Measurements from ENCODE around the gene AP2A1.
"Not testable (repeated sequence)": the region's sequence is repeated elsewhere in the genome, so short reads cannot be mapped to it uniquely, and the experiment has no call there.

Gene AP2A1

DNA sequence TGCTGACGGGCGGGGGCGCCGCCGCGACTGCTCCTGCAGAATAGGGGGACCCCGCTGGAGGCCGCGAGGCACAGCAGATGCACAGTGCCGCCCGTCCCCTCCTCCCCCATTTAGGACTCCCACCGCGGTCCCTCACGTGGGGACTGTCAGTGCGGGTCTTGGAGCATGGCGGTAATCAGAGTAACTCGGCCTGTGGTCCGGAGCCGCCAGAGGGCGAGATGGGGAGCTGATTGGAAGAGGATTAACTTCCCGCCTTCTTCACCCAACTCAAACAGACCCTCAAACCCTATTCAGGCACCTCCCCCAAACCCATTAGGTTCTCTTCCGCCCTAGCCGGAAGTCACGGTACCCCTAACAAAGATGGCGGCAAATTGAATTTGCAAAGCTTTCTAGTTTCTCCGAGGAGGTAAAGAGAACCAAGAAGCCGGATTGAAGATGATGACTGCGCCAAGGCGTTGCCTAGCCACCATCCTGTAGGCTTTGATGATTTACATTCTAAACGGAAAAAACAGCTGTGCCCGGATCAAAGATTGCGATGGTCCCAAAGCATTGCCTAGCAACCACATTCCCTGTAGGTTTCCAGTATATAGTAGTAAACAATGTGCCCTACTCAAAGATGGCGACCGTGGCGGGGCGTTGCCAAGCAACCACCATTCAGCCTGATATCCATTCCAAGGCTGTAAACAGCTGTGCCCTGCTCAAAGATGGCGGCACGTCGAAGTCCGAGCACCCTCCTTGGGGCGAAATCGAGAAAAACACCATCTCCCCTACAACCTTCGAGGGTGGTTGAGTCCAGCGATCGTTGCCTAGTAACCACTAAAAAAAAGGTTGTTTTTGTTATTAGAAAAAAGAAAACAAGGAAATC is 46.4 kb downstream of the AP2A1 start, which contains the start of gene FUZ:
FUZ (minus strand) TSS at position 296 of the 865 bp plus-strand sequence; CDS start at position 110, 186 bp downstream.
- DNase-seq (ENCODE audit: low read depth): peak; percentile 84

DNA sequence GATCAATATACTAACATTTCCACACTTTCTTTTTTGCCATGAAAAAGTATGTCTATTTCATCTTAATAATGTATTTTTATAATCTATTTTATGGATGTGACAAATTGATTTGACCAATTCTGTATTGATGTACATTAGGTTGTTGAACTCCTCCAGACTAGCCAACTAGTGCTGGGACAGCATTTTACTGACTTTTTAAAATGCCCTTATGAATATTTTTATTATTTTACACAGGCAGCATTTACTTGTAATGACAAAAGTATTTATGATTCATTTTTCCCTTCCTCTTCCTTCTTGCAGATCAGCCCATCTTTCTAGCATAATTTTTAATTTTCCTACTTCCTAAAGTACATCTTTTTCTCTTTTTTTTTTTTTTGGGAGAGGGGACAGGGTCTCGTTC is 47.2 kb downstream of the AP2A1 start:
- DNase-seq (ENCODE audit: low read depth): no peak

DNA sequence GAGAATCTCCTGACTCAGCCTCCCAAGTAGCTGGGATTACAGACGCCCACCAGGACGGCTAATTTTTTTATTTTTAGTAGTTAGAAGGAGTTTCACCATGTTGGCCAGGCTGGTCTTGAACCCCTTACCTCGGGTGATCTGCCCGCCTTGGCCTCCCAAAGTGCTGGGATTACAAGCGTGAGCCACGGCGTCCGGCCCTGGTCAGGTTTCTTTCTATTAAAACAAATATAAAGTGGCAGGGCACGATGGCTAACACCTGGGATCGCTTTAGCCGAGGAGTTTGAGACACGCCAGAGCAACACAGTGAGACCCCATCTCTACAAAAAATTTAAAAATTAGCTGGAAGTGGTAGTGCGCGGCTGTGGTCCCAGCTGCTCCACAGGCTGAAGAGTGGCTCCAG is 49.8 kb downstream of the AP2A1 start:
- DNase-seq (ENCODE audit: low read depth): no peak

DNA sequence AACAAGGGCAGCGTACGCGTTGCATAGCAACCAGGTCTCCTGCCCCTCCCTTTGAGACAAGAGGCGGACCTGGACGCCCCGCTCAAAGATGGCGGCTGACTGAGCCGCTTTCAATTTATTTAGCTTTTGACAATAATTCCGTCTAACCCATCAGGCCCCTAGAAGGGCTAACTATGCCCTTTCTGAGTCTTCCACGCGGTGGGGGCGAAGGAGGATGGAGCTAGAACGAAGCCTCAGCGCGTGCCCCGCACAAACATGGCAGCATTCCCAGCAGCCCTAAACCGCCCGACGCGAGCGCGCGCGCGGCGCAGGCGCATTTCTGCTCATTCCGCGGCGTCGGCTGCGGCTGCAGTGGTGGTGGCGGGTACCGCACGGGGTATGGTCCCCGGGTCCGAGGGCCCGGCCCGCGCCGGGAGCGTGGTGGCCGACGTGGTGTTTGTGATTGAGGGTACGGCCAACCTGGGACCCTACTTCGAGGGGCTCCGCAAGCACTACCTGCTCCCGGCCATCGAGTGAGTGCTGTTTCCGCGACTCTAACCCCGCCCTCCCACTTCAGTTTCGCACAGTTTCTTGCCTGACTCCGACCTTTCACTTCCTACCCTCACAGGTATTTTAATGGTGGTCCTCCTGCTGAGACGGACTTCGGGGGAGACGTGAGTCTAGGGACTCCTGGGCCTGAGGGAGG is 51.3 kb downstream of the AP2A1 start, which contains the start of gene MED25:
MED25 (plus strand) TSS at position 326 of the 685 bp plus-strand sequence; CDS start at position 379, 53 bp downstream.
- peak; percentile 84 for DNase-seq (ENCODE audit: low read depth)

DNA sequence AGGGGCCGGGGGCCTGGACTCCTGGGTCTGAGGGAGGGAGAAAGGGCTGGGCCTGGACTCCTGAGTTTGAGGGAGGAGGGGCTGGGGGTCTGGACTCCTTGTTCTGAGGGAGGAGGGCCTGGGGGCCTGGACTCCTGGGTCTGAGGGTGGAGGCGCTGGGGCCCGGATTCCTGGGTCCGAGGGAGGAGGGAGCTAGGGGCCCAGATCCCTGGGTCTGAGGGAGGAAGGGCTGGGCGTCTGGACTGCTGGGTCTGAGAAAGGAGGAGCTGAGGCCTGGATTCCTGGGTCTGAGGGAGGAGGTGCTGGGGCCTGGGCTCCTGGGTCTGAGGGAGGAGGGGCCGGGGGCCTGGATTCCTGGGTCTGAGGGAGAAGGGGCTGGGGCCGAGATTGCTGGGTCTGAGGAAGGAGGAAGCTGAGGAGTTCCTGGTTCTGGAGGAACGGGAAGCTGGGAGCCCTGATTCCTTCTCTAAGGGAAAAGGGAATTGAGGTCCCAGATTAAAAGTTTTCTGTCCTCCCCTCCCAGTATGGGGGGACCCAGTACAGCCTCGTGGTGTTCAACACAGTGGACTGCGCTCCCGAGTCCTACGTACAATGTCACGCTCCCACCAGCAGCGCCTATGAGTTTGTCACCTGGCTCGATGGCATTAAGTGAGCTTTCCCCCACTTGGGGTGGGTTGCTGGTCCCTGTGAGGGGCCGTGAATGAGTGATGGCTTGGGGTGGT is 52.0 kb downstream of the AP2A1 start:
- no peak for DNase-seq (ENCODE audit: low read depth)

DNA sequence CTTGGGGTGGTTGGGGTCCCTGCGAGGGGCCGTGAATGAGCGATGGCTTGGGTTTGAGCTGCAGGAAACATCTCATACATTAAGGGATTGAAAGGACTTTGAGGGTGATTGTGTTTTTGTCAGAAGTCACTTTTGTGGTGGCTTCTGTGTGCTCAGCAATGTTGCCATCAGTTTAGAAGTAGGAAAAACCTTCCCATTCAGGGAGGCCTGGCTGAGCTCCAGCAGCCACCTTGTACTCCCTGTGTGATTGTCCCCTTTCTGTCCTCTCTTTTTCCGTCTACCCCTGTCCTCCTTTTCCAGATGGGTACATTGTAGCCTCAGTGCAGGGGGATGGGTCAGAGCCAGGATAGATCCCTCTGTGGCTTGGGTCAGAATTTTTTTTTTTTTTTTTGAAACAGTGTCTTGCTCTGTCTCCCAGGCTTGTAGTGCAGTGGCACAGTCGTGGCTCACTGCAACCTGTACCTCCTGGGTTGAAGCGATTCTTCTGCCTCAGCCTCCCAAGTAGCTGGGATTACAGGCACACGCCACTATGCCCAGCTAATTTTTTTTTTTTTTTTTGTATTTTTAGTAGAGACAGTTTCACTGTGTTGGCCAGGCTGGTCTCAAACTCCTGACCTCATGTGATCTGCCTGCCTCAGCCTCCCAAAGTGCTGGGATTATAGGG is 52.8 kb downstream of the AP2A1 start:
- not testable (repeated sequence) for DNase-seq (ENCODE audit: low read depth)

DNA sequence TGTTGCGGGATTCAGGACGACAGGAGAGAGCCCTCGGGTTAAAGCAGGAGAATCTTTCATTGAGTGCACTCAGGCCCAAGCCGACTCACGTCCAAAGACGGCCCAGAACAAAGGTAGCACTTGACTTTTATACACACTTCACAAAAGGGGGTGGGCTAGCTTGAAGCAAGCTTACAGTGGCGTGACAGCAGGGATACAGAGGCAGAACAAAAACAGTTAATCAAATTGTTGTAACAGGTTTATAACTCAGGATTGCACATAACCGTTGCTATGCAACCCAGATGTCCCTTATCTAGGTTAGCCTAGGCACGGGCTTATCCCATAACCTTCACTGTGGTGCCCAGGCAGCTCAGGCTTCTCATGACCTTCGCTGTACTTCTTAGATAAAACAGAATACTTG is 53.3 kb downstream of the AP2A1 start:
- DNase-seq (ENCODE audit: low read depth): no peak

DNA sequence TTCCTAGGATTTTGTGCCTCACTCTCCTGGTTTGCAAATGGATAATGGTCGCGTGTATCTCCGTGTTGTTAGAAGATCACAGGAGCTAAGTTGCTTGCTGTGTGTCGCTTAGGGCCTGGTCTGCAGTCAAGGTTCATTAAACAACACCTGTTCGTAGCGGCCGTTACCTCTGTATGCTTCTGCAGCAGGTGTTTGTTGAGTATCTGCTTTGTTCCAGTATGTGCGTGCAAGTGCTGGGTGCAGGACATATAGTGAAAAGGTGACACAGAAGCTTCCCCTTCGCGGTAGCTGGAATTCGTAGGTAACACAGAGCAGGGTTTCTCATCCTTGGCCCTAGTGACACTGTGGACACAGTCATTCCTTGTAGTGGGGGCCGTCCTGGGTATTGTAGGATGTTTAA is 56.7 kb downstream of the AP2A1 start:
- no peak for DNase-seq (ENCODE audit: low read depth)

DNA sequence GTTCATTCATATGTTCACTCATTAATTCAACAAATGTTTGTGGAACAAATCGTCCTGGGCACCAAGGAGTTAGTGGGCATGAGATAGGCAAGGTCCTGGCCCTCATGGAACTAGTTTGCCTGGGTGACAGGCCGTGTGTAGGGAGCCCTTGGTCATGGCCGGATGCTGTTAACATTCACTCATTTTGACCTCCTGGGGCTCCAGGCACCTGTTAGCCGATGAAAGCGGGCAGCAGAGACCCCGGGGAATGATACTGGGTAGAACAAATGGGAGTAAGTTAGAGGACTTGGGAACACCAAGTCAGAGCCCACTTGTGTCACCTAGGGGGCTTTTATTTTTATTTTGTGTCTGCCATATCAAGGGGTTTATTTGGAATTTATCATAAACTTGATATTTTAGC is 57.9 kb downstream of the AP2A1 start:
- no peak for DNase-seq (ENCODE audit: low read depth)

DNA sequence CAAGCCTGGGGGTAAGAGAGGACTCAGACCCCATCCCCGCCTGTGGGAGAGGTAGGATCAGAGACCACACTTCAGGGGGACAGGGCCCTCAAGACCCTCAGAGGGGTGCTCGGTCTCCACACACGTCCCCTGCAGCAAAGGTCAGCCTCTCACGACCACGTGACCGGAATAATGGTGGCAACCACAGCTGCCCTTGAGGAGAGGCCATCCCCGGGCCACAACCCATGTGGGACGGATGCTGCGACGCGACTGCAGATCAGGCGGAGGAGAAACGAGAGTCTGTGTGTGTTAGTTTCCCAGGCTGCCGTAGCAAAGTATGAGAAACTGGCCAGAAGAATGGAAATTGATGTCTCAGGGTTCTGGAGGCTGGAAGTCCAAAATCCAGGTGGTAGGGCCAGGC is 60.2 kb downstream of the AP2A1 start:
- DNase-seq (ENCODE audit: low read depth): no peak

DNA sequence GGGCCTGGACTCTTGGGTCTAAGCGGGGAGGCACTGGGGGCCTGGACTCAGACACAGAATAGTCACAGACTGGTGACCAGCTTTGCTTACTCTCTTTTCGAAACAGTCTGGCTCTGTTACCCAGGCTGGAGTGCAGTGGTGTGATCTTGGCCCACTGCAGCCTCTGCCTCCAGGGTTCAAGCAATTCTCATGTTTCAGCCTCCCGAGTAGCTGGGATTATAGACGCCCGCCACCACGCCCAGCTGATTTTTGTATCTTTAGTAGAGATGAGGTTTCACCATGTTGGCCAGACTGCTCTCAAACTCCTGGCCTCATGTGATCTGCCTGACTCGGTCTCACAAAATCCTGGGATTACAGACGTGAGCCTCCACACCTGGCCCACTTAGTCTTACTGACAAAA is 62.4 kb downstream of the AP2A1 start:
- no peak for DNase-seq (ENCODE audit: low read depth)

DNA sequence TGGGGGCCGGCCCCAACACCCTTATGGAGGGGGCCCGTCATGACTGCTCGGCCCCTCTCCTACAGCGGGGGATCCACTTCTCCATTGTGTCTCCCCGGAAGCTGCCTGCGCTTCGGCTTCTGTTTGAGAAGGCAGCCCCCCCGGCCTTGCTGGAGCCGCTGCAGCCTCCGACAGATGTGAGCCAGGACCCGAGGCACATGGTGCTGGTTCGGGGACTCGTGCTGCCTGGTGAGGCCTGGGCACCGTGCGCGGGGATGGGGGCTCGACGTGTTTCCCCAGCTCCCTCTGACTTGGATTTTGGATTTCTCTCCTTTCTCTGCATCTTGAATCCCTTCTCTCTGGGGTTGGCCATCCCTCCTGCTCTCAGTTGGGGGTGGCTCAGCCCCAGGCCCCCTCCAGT is 62.9 kb downstream of the AP2A1 start:
- DNase-seq (ENCODE audit: low read depth): no peak

DNA sequence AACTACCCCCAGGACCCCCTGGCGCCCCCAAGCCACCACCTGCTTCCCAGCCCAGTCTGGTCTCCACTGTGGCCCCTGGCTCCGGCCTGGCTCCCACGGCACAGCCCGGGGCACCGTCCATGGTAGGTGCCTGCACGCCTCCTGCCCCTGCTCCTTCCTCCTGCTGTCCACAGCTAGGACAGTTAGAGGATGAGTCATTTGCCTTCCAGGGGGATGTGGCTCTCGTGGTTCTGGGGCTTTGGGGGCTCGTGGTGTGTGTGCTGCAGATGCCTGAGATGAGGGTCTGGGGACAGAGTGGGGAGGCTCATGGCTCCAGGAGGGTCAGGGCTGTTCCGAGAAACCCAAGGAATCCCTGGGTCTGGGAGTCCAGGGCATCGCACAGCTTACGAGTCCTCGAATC is 64.0 kb downstream of the AP2A1 start:
- no peak for DNase-seq (ENCODE audit: low read depth)

DNA sequence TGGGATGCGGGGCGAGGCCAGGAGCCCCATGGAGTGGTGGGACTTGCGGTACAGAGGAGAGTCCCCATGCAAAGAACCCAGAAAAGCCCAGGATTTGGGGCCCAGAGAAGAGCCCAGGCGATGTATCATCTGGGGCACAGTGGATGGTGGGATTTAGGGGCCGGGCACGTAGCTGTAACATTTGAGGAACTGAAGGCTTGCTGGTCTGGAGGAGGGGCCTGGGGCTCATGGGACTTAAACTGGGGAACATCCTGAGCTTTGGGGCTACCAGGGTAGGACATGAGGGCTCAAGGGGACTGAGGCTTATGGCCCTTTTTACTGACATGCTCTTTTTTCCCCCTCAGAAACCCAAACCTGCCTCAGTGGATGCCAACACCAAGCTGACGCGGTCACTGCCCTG is 64.8 kb downstream of the AP2A1 start:
- no peak for DNase-seq (ENCODE audit: low read depth)

DNA sequence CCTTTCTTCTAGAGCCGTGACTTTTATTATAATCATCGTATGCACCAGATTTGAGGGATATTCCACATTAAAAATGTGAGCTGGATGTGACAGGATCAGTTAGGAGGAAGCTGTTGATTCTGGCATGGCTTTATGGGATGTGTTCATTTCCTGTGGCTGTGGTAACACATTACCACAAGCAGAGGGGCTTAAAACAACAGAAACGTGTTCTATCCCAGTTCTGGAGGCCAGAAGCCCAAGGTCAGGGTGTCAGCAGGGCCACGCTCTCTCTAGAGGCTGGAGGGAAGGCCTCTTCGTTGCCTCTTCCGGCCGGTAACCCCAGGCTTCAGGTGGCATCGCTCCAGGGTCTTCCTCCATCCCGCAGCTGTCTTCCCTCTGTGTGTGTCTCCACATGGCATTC is 65.8 kb downstream of the AP2A1 start:
- DNase-seq (ENCODE audit: low read depth): no peak

DNA sequence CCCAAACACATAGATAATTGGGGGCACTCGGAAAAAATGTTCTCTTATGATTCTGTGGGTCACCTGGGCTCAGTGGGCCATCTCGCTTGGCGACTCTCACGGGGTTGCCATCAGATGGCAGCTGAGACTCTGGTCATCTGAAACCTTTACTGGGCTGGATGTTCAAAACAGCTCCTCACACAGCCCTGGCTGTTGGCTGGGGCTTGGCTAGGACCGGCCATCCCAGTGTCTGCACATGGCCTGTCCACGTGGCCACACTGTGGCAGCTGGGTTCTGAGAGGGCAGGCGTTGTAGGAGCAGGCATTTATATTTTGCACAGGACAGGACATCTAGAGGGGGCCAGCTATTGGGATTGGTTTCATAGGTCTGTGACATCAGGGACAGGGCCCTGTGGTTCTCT is 66.8 kb downstream of the AP2A1 start:
- no peak for DNase-seq (ENCODE audit: low read depth)

DNA sequence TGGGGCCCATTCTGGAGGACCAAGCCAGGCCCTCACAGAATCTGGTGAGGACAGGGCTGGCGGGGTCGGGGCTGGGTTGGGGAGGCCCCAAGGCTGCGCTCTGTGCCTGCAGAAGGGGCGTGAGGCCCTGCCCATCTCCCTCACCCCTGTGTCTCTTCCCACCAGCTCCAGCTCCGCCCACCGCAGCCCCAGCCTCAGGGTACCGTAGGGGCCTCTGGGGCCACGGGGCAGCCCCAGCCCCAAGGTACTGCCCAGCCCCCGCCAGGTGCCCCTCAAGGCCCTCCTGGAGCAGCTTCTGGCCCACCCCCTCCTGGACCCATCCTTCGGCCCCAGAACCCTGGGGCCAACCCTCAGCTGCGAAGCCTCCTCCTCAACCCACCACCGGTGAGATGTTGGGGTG is 68.8 kb downstream of the AP2A1 start:
- DNase-seq (ENCODE audit: low read depth): no peak

DNA sequence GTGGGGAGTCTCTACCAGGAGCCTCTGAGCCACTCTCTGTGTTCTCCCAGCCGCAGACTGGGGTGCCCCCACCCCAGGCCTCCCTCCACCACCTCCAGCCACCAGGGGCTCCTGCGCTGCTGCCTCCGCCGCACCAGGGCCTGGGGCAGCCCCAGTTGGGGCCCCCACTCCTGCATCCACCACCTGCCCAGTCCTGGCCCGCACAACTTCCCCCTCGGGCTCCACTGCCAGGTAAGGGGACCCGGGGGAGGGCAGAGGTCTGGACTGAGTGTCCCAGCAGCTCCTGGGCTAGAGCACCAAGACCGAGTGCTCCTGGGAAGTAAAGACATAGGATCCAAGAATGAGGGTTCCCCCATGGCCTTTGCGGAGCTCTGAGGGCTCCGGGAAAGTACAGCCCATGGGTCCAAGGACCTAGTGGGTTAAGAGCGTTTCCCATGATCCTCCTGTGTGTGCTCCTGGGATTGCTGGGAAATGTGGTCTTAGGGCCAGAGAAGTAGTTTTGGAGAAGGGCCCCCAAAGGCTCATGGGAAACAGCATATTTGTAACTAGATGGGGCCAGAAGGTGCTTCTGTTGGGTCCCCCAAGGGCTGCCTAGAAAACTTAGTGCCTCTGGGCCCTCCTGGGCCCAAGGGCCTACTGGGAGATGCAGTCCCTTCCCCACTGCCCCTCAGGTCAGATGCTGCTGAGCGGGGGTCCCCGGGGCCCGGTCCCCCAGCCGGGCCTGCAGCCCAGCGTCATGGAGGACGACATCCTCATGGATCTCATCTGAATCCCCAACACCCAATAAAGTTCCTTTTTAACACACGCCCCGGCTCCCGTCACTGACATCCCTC is 69.6 kb downstream of the AP2A1 start:
- DNase-seq (ENCODE audit: low read depth): no peak

DNA sequence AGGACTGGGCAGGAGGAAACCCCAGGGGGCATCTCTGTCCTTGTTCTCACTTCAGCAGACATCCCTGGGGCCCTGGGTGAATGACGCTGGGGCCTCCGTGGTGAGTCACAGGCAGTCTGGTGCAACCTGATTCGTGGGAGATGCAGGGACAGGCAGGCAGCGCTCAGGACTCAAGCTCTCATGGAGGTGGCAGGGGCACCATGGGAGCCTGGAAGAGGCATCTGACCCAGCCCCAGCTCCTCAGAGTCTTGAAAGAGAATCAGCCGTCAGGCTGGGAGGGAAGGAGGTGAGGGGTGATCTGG is 70.2 kb downstream of the AP2A1 start:
- DNase-seq (ENCODE audit: low read depth): no peak

DNA sequence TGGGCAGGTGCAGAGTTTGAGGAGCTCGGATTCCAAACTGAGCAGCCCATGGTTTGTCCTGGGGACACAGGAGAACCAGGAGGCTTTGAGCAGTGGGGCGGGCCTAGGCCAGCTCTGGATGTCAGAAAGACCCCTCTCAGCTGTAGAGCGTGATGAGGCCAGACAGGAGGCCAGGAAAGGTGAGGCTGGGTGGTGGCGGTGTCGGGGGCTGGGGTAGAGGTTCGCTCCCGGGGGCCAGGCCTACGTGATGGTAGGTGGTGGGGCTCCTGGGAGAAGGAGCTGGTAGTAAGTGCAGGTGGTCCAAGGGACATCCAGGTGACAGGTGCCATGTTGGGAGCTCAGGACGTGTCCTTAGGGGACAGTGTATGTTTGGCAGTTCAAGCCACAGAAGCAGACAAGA is 70.6 kb downstream of the AP2A1 start:
- no peak for DNase-seq (ENCODE audit: low read depth)

DNA sequence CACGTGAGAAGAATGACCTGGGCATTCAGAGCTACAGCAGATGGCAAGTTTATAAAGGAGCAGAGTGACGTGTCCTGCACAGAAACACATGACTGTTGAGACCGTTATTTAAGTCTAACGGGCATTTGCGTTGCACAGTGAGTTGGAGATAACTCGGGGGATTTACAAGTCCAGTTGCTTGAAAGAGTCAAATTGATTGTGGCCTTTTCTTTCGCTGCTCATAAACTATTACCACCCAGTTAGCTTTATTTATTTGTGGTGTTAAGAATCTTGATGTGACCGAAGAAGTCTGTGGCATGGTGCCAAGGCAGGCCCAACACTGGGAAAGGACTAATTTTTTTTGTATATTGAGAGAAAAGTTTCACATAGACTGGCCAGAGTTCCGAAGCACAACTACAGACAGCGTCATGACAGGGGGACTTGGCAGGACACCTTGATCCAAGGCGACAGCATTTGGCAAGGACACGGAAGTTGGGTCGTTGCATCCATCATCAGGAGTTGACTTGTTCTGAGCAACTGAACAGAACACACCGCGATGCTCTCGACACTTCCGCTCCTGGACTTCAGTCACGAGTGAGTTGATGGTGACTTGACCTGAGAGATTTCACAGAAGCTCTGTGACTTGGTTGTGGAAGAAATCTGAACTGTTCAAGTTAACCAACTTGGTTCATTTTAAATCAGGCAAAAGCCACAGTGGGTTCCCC is 72.2 kb downstream of the AP2A1 start:
- no peak for DNase-seq (ENCODE audit: low read depth)

Measured in activated T-cell treated with anti-CD3 and anti-CD28 coated beads for 48 hours (primary cell).